ENCODE measurements around the gene ELMO2.

GRCh38 chr20:46416839-46417238, 10.4 kb upstream of the ELMO2 start:
- TF ChIP-seq EZH2 (IDR thresholded peaks at IDR 0.05; ENCODE audit: insufficient read depth, poor library complexity, severe bottlenecking) (no peak), EZH2phosphoT487 (IDR thresholded peaks at IDR 0.05; ENCODE audit: insufficient read depth, low read depth) (no peak)

Data from GM23248 (cell line).